KMS-11 (cell line): ENCODE data around the gene APBA2.
A peak's percentile ranks its signal among the peaks of the same experiment; 100 is the strongest.

Experiments
- H2AFZ ChIP-seq: fragments of 200-600 bp; sonication (generic); 2 replicates; pipeline ENCODE4 v1.6.1; 2016; ENCODE audit warnings: antibody characterized with exemption, mixed run types, low read depth
- H3K27ac ChIP-seq: fragments of 200-600 bp; sonication (generic); 2 replicates; pipeline ENCODE4 v1.6.1; 2016; ENCODE audit warnings: mild to moderate bottlenecking, mixed run types
- H3K27me3 ChIP-seq: fragments of 200-600 bp; sonication (generic); 2 replicates; pipeline ENCODE4 v1.6.1; 2017; ENCODE audit warnings: mild to moderate bottlenecking, low read depth, mixed run types, moderate library complexity; ENCODE audit not compliant: insufficient read depth
- H3K36me3 ChIP-seq: fragments of 200-600 bp; sonication (generic); 2 replicates; pipeline ENCODE4 v1.6.1; 2017; ENCODE audit warnings: mild to moderate bottlenecking, mixed run types; ENCODE audit not compliant: insufficient read depth
- H3K4me1 ChIP-seq: fragments of 200-600 bp; sonication (generic); 2 replicates; pipeline ENCODE4 v1.6.1; 2016; ENCODE audit warnings: mild to moderate bottlenecking, low read depth, mixed run types; ENCODE audit not compliant: poor library complexity, severe bottlenecking
- H3K4me2 ChIP-seq: fragments of 200-600 bp; sonication (generic); 2 replicates; pipeline ENCODE4 v1.7.0; 2016; ENCODE audit warnings: mild to moderate bottlenecking, mixed run types
- H3K4me3 ChIP-seq: fragments of 200-600 bp; sonication (generic); IDR thresholded peaks from 2 replicates; pipeline ENCODE4 v1.6.1; 2017; ENCODE audit warnings: low read depth, low read length, mixed read lengths; ENCODE audit not compliant: insufficient read depth
- H3K79me2 ChIP-seq: fragments of 200-600 bp; sonication (generic); 2 replicates; pipeline ENCODE4 v1.6.1; 2016; ENCODE audit warnings: low read depth, mixed run types; ENCODE audit not compliant: insufficient read depth
- H3K9ac ChIP-seq: fragments of 200-600 bp; sonication (generic); 2 replicates; pipeline ENCODE4 v1.6.1; 2016; ENCODE audit warnings: mild to moderate bottlenecking, mixed run types
- H4K20me1 ChIP-seq: fragments of 200-600 bp; sonication (generic); 2 replicates; pipeline ENCODE4 v1.6.1; 2016; ENCODE audit warnings: mild to moderate bottlenecking, mixed run types; ENCODE audit not compliant: insufficient read depth
- TF ChIP-seq, protein P1 (sequence below): fragments of 200-600 bp; sonication (generic); conservative IDR thresholded peaks from 2 replicates; pipeline ENCODE4 v1.6.1; 2017; ENCODE audit warnings: low read depth, mild to moderate bottlenecking, antibody characterized with exemption, low read length, moderate library complexity, mixed read lengths

Gene APBA2

DNA sequence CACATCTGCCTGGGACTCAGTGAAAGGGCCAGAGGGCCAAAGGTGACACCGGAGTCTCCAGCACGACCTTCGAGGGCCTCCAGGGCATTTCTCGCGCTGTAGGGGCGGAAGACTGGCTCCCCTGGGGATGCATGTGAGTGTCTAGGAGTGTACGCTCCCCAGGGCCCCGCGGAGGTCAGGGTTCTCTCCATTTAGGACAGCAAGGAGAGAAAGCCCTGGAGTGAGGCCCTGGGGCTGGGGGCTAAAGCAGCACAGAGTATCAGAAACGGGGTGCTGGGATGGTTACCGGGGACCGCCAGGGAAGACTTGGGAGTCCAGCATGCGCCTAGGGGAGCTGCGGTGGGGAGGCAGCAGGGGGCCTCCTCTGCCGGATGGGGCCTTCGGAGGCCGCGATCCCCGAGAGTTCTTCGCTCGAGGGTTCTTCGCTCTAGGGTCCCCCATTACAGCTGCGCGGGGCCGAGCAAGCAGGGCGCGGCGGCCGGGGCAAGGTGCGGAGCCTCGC is 595 bp upstream of the APBA2 start:
- peak overlapping the region; percentile 47; the same call in 1 of the 2 replicates for H2AFZ ChIP-seq
- no peaks in the 10 kb centered on the region for H3K27me3 ChIP-seq
- H4K20me1 ChIP-seq, result no peaks in the 10 kb centered on the region
- H3K4me3 ChIP-seq, result no peak overlapping the region
- H3K27ac ChIP-seq, result no peak overlapping the region
- H3K79me2 ChIP-seq, result no peaks in the 10 kb centered on the region
- H3K4me1 ChIP-seq, result no peaks in the 10 kb centered on the region
- peak overlapping the region; percentile 36; the same call in 1 of the 2 replicates for H3K4me2 ChIP-seq
- TF ChIP-seq, protein P1, sequence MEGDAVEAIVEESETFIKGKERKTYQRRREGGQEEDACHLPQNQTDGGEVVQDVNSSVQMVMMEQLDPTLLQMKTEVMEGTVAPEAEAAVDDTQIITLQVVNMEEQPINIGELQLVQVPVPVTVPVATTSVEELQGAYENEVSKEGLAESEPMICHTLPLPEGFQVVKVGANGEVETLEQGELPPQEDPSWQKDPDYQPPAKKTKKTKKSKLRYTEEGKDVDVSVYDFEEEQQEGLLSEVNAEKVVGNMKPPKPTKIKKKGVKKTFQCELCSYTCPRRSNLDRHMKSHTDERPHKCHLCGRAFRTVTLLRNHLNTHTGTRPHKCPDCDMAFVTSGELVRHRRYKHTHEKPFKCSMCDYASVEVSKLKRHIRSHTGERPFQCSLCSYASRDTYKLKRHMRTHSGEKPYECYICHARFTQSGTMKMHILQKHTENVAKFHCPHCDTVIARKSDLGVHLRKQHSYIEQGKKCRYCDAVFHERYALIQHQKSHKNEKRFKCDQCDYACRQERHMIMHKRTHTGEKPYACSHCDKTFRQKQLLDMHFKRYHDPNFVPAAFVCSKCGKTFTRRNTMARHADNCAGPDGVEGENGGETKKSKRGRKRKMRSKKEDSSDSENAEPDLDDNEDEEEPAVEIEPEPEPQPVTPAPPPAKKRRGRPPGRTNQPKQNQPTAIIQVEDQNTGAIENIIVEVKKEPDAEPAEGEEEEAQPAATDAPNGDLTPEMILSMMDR, result no peak
- H3K36me3 ChIP-seq, result no peaks in the 10 kb centered on the region
- H3K9ac ChIP-seq, result peak overlapping the region; percentile 50; the same call in 1 of the 2 replicates

DNA sequence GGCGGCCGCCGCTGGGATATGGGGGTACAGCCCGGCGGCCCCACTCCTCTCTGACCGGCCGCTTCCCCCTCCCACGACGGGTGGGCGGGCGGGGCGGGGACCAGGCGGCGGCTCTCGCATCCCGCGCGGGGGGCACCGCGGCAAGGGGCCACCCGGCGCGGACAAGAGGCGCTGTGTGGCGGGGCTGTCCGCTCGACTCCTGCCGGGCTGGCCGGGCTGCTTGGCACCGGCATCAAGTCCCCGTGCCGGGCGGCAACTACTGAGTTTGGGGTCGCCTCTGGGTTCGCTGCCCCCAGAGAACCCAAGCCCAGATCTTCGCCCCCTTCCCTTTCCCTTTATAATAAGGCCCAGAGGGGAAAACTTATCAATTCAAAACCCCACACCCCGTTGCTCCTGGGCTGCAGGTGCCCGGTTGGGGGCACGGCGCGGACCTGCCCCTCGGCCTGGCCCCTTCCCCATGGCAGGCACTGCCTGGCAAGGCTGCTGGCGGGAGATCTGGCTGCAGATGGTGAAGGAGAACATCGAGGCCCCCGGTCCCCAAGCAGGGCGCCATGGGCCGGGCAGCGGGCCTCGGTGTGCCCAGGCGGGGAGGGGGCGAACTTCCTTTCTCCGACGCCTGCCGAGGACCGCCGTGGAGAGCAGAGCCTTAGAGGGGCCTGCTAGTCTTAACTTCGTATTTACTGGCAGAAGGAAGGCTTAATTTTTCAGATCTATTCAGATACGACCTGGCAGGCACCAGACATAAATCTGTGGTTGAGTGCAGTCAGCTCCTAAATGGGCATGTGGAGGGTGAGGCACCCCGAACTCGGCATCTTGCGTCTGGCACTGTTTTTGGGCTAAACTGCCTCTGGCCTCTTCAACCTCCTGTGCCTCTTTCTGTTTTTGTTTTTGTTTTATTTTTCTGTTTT is 911 bp downstream of the APBA2 start:
- Histone ChIP-seq H2AFZ (no peak overlapping the region), H3K27me3 (no peaks in the 10 kb centered on the region), H3K4me1 (no peaks in the 10 kb centered on the region), H3K79me2 (no peaks in the 10 kb centered on the region), H4K20me1 (no peaks in the 10 kb centered on the region), H3K4me2 (peak overlapping the region; percentile 39; the same call in 1 of the 2 replicates), H3K4me3 (no peak overlapping the region), H3K36me3 (no peaks in the 10 kb centered on the region), H3K9ac (peak overlapping the region; percentile 50; the same call in 1 of the 2 replicates), H3K27ac (no peak overlapping the region)
- TF ChIP-seq, protein P1, result no peak

DNA sequence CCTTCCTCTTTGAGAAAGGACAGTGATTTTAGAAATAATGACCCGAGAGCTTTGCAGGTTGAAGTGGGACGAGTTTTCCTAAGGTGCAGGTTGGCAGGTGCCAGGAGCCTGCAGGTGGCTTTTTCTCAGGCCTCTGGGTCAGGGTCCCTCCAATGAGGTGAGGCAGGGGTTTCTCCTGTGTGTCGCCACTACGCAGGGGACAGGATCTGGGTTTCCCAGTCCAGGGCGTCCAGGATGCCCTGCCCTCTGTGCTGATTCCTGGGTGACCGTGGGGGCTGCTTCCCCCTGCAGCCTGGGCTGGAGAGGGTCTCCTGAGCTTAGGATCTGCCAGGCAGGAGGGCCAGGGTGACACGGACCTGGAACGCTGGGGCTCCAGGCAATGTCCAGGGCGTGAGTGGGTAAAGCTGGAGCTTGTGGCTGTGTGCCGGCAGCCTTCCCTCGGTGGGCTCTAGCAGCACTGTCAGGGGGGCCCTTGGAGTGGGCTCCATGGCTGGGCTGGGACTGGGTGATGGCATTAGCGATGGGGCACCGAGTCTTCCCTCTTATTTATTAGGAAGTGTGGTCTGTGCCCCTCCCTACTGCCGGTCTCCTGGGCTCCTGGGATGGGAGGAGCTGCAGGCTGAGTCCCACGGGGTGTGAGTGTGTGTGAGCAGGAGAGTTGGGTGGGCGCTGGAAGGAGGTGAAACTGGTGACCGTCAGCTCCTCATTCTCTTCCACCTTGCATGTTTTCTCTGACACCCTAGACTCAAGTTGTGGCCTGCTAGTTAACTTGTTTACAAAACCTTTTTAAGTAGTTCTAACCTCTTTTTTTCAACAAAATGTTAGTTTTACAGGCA is 1.8 kb downstream of the APBA2 start:
- no peaks in the 10 kb centered on the region for H3K36me3 ChIP-seq
- no peaks in the 10 kb centered on the region for H4K20me1 ChIP-seq
- H2AFZ ChIP-seq, result no peak overlapping the region
- H3K4me1 ChIP-seq, result peaks cover 3% of the 10 kb centered on the region
- H3K9ac ChIP-seq, result no peak overlapping the region
- no peak overlapping the region for H3K27ac ChIP-seq
- no peak overlapping the region for H3K4me3 ChIP-seq
- H3K4me2 ChIP-seq, result no peak overlapping the region
- no peaks in the 10 kb centered on the region for H3K79me2 ChIP-seq
- TF ChIP-seq, protein P1, result no peak
- no peaks in the 10 kb centered on the region for H3K27me3 ChIP-seq

DNA sequence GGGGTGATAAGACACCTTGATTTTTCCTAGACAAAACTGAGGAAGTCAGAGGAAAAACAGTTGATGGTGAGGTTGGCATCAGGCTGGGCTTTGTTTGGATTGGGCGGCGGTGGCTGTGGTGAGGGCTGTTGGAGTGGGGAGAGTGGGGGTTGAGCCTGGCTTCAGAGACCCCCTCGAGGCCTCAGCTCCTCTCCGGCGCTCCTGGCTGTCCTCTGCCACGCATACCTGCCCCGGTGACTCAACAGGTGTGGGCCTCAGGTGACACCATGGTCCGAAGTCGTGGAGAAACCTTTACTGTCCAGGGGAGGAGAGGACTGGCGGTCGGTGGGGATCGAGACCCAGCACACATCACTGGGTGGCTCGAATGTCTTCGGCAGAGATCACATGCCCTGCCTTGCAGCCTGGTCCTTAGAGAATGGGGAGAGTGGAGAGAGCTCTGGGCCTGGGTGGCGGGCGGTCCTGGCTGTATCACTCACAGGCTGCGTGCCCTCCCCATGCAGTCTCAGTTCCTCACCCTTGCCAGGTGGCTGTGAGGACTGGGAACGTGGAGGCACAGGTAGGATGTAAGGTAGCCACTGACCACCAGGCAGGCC is 2.6 kb downstream of the APBA2 start:
- TF ChIP-seq, protein P1, result no peak
- no peak overlapping the region for H2AFZ ChIP-seq
- H3K79me2 ChIP-seq, result no peaks in the 10 kb centered on the region
- no peaks in the 10 kb centered on the region for H3K36me3 ChIP-seq
- H4K20me1 ChIP-seq, result no peaks in the 10 kb centered on the region
- H3K4me1 ChIP-seq, result peaks cover 8% of the 10 kb centered on the region
- no peak overlapping the region for H3K27ac ChIP-seq
- H3K9ac ChIP-seq, result no peak overlapping the region
- no peak overlapping the region for H3K4me3 ChIP-seq
- no peak overlapping the region for H3K4me2 ChIP-seq
- H3K27me3 ChIP-seq, result no peaks in the 10 kb centered on the region
